Activated CD4-positive, alpha-beta T cell treated with anti-CD3 and anti-CD28 coated beads, Interleukin-10, Interleukin-2, amounts not matched to agents 100 ng/mL and 50 ng/mL, durations not matched to agents 16 hours and 8 hours (primary cell): ENCODE data around the gene APAF1.

ENCODE experiments used
- DNase-seq: peaks from one replicate; pipeline ENCODE4 v3.0.0-alpha.2; 2020

The APAF1 gene

GRCh38 chr12:98669751-98670150, 24.7 kb downstream of the APAF1 start:
- DNase-seq = no peak

- no peak for DNase-seq
Measured at GRCh38 chr12:98671459-98671858, 26.4 kb downstream of the APAF1 start.

GRCh38 chr12:98674841-98675240, 29.8 kb downstream of the APAF1 start:
- DNase-seq = no peak

- no peak for DNase-seq
Measured at GRCh38 chr12:98678236-98678945, 33.3 kb downstream of the APAF1 start.

- DNase-seq = no peak
Measured at GRCh38 chr12:98678946-98679610, 34.0 kb downstream of the APAF1 start.

- DNase-seq = no peak
Measured at GRCh38 chr12:98679611-98680005, 34.5 kb downstream of the APAF1 start.

- no peak for DNase-seq
Measured at GRCh38 chr12:98684199-98684598, 39.1 kb downstream of the APAF1 start.

- no peak for DNase-seq
Measured at GRCh38 chr12:98686603-98687002, 41.5 kb downstream of the APAF1 start.

- DNase-seq = no peak
Measured at GRCh38 chr12:98691351-98691750, 46.3 kb downstream of the APAF1 start.

- DNase-seq = no peak
Measured at GRCh38 chr12:98696036-98696646, 51.1 kb downstream of the APAF1 start.

GRCh38 chr12:98697209-98697608, 52.1 kb downstream of the APAF1 start:
- peak; percentile 48 for DNase-seq

GRCh38 chr12:98698603-98699463, 53.7 kb downstream of the APAF1 start:
- peak; percentile 51 for DNase-seq

GRCh38 chr12:98699586-98699985, 54.5 kb downstream of the APAF1 start:
- DNase-seq = no peak

GRCh38 chr12:98701166-98701565, 56.1 kb downstream of the APAF1 start:
- no peak for DNase-seq

GRCh38 chr12:98709022-98709421, 63.9 kb downstream of the APAF1 start:
- DNase-seq = no peak

GRCh38 chr12:98714426-98714825, 69.3 kb downstream of the APAF1 start:
- DNase-seq = no peak

GRCh38 chr12:98719515-98720504, 74.7 kb downstream of the APAF1 start:
- DNase-seq = no peak

GRCh38 chr12:98721204-98721702, 76.2 kb downstream of the APAF1 start:
- no peak for DNase-seq

GRCh38 chr12:98724384-98725155, 79.5 kb downstream of the APAF1 start:
- DNase-seq = peak; percentile 58

GRCh38 chr12:98725476-98726247, 80.6 kb downstream of the APAF1 start:
- peak; percentile 73 for DNase-seq
